Neural cell (in vitro differentiated cells): ENCODE measurements around the gene PRSS38. TPM values are rescaled to one million over a fixed set of nuclear protein-coding genes. Genes with fewer than 3 reads are reported as not detected.

Source experiments
- H2AFZ ChIP-seq: fragments of 200-600, 300-800 bp; sonication (generic), shearing (Covaris generic); 2 replicates; pipeline ENCODE4 v1.6.0; 2014; ENCODE audit warnings: low read depth, mild to moderate bottlenecking, antibody characterized with exemption, low read length, moderate library complexity
- H3F3A ChIP-seq: fragments of 200-600 bp; shearing (Covaris generic); 2 replicates; pipeline ENCODE4 v1.6.1; 2016; ENCODE audit warnings: mild to moderate bottlenecking, moderate library complexity, mixed read lengths, antibody characterized with exemption, low read length; ENCODE audit not compliant: insufficient read depth, poor library complexity, severe bottlenecking
- H3K27ac ChIP-seq: fragments of 200-600, 300-800 bp; sonication (generic), shearing (Covaris generic); 2 replicates; pipeline ENCODE4 v1.5.1; 2014; ENCODE audit warnings: mild to moderate bottlenecking, low read length, moderate library complexity
- H3K27me3 ChIP-seq: fragments of 300-800, 200-600 bp; sonication (generic), shearing (Covaris generic); 2 replicates; pipeline ENCODE4 v1.6.0; 2014; ENCODE audit warnings: mild to moderate bottlenecking, low read depth, low read length, moderate library complexity; ENCODE audit not compliant: insufficient read depth
- H3K36me3 ChIP-seq: fragments of 300-800, 200-600 bp; sonication (generic), shearing (Covaris generic); 2 replicates; pipeline ENCODE4 v1.5.1; 2014; ENCODE audit warnings: mild to moderate bottlenecking, antibody characterized with exemption, low read length, moderate library complexity; ENCODE audit not compliant: insufficient read depth
- H3K4me2 ChIP-seq: fragments of 300-800, 200-600 bp; sonication (generic), shearing (Covaris generic); 2 replicates; pipeline ENCODE4 v1.6.0; 2014; ENCODE audit warnings: mild to moderate bottlenecking, low read length
- H3K4me3 ChIP-seq: fragments of 300-800, 200-600 bp; sonication (generic), shearing (Covaris generic); 2 replicates; pipeline ENCODE4 v1.5.1; 2014; ENCODE audit warnings: mild to moderate bottlenecking, low read length, moderate library complexity
- H3K79me2 ChIP-seq: fragments of 200-600 bp; shearing (Covaris generic); replicated peaks from 2 replicates; pipeline ENCODE4 v1.6.0; 2014; ENCODE audit warnings: mild to moderate bottlenecking, low read length, moderate library complexity; ENCODE audit not compliant: insufficient read depth
- H3K9ac ChIP-seq: fragments of 300-800, 200-600 bp; sonication (generic), shearing (Covaris generic); 2 replicates; pipeline ENCODE4 v1.6.1; 2016; ENCODE audit warnings: mild to moderate bottlenecking, low read length, mixed read lengths
- H3K9me2 ChIP-seq: fragments of 200-600 bp; shearing (Covaris generic); 2 replicates; pipeline ENCODE4 v1.6.1; 2016; ENCODE audit warnings: mild to moderate bottlenecking, low read length, mixed read lengths; ENCODE audit not compliant: insufficient read depth
- H3K9me3 ChIP-seq: fragments of 200-600, 300-800 bp; sonication (generic), shearing (Covaris generic); 2 replicates; pipeline ENCODE4 v1.6.1; 2016; ENCODE audit warnings: mild to moderate bottlenecking, mixed run types, low read length, moderate library complexity, mixed read lengths
- H4K20me1 ChIP-seq: fragments of 200-600 bp; shearing (Covaris generic); 2 replicates; pipeline ENCODE4 v1.6.1; 2016; ENCODE audit warnings: mild to moderate bottlenecking, mixed run types; ENCODE audit not compliant: insufficient read depth
- CTCF ChIP-seq: fragments of 450-650 bp; IDR thresholded peaks from 2 replicates; pipeline ENCODE4 v1.5.1; 2014; ENCODE audit warnings: antibody characterized with exemption, mild to moderate bottlenecking, moderate library complexity; ENCODE audit not compliant: poor library complexity, severe bottlenecking
- EP300 ChIP-seq: fragments of 450-650 bp; conservative IDR thresholded peaks from 2 replicates; pipeline ENCODE4 v1.6.1; 2014; ENCODE audit warnings: antibody characterized with exemption, mild to moderate bottlenecking, moderate library complexity; ENCODE audit not compliant: poor library complexity, severe bottlenecking
- EZH2 ChIP-seq: fragments of 200-600, 300-800 bp; shearing (Covaris generic), sonication (generic); IDR thresholded peaks from 2 replicates; pipeline ENCODE4 v1.6.1; 2014; ENCODE audit warnings: antibody characterized with exemption, low read length, borderline replicate concordance, mild to moderate bottlenecking; ENCODE audit not compliant: insufficient read depth, poor library complexity, severe bottlenecking
- MXI1 ChIP-seq: fragments of 450-650 bp; conservative IDR thresholded peaks from 2 replicates; pipeline ENCODE4 v1.6.1; 2014; ENCODE audit warnings: antibody characterized with exemption, mild to moderate bottlenecking; ENCODE audit not compliant: poor library complexity, severe bottlenecking
- POLR2AphosphoS5 ChIP-seq: IDR thresholded peaks from 2 replicates; pipeline ENCODE4 v1.6.1; 2012
- RAD21 ChIP-seq: fragments of 450-650 bp; conservative IDR thresholded peaks from 2 replicates; pipeline ENCODE4 v1.6.1; 2014; ENCODE audit warnings: antibody characterized with exemption, mild to moderate bottlenecking, moderate library complexity
- REST ChIP-seq: IDR thresholded peaks from 2 replicates; pipeline ENCODE4 v1.6.1; 2012; ENCODE audit warnings: borderline replicate concordance
- SMC3 ChIP-seq: fragments of 450-650 bp; conservative IDR thresholded peaks from 2 replicates; pipeline ENCODE4 v1.6.1; 2014; ENCODE audit warnings: antibody characterized with exemption, mild to moderate bottlenecking, moderate library complexity; ENCODE audit not compliant: poor library complexity
- TAF1 ChIP-seq: IDR thresholded peaks from 2 replicates; pipeline ENCODE4 v1.6.1; 2012; ENCODE audit warnings: low read depth
- polyA plus RNA-seq: library from polyadenylated mRNA; depleted of rRNA; stranded (reverse); fragments of >200 nt; gene quantifications from 2 replicates; pipeline ENCODE4 v1.2.3, GENCODE V29; 2014

The PRSS38 gene
- polyA plus RNA-seq, 1 donor from 2014 or later = not detected

GRCh38 chr1:227816750-227817446 is 1.4 kb downstream of the PRSS38 start:
- Histone ChIP-seq H3F3A (no peaks in the 10 kb centered on the region), H2AFZ (no peak overlapping the region), H4K20me1 (no peaks in the 10 kb centered on the region), H3K27me3 (no peaks in the 10 kb centered on the region), H3K79me2 (no peaks in the 10 kb centered on the region), H3K27ac (no peak overlapping the region), H3K4me3 (no peak overlapping the region), H3K9me2 (no peaks in the 10 kb centered on the region), H3K4me2 (no peak overlapping the region), H3K36me3 (no peaks in the 10 kb centered on the region), H3K9ac (no peak overlapping the region), H3K9me3 (peaks cover 4% of the 10 kb centered on the region)
- TF ChIP-seq CTCF (no peak), POLR2AphosphoS5 (no peak), TAF1 (no peak), RAD21 (no peak), REST (no peak), EZH2 (no peak), SMC3 (no peak), EP300 (no peak)

- Histone ChIP-seq H3F3A (no peaks in the 10 kb centered on the region), H3K79me2 (no peaks in the 10 kb centered on the region), H3K36me3 (no peaks in the 10 kb centered on the region), H3K4me3 (no peak overlapping the region), H3K9ac (no peak overlapping the region), H3K4me2 (no peak overlapping the region), H3K27ac (no peak overlapping the region), H3K9me2 (no peaks in the 10 kb centered on the region), H3K27me3 (no peaks in the 10 kb centered on the region), H2AFZ (no peak overlapping the region), H4K20me1 (no peaks in the 10 kb centered on the region), H3K9me3 (peaks cover 4% of the 10 kb centered on the region)
- TF ChIP-seq CTCF (no peak), TAF1 (no peak), MXI1 (no peak), RAD21 (no peak), SMC3 (no peak), EZH2 (no peak), REST (no peak)
Measured at GRCh38 chr1:227823537-227823936, 8.1 kb downstream of the PRSS38 start.
